IgD-negative memory B cell (primary cell): Measurements from ENCODE around the gene TNFSF12. TPM values are rescaled to one million over a fixed set of nuclear protein-coding genes. Genes with fewer than 3 reads are reported as not detected.

Source experiments
- H3K27ac Mint-ChIP-seq, 3 donors: one replicate each; pipeline ENCODE4 v1.8.0; 2020 to 2022; ENCODE audit warnings: mild to moderate bottlenecking in 3 of 3, mixed read lengths in 3 of 3, moderate library complexity in 1 of 3
- H3K27me3 Mint-ChIP-seq: one replicate; pipeline ENCODE4 v1.8.0; 2021; ENCODE audit warnings: mixed read lengths
- H3K36me3 Mint-ChIP-seq: one replicate; pipeline ENCODE4 v1.8.0; 2020; ENCODE audit warnings: mild to moderate bottlenecking, mixed read lengths
- H3K4me1 Mint-ChIP-seq, 3 donors: one replicate each; pipeline ENCODE4 v1.8.0; 2020 to 2022; ENCODE audit warnings: mixed read lengths in 3 of 3, mild to moderate bottlenecking in 1 of 3
- H3K4me3 Mint-ChIP-seq, 4 donors: one replicate each; pipeline ENCODE4 v1.8.0; 2020 to 2022; ENCODE audit warnings: mild to moderate bottlenecking in 4 of 4, mixed read lengths in 4 of 4, moderate library complexity in 3 of 4
- H3K9me3 Mint-ChIP-seq, 3 donors: one replicate each; pipeline ENCODE4 v1.8.0; 2020 to 2021; ENCODE audit warnings: mixed read lengths in 3 of 3, mild to moderate bottlenecking in 1 of 3
- polyA plus RNA-seq: library from polyadenylated mRNA; unstranded; fragments of 300-500 nt; fragmentation: Illumina TruSeq; gene quantifications from one replicate; pipeline ENCODE4 v1.2.3, GENCODE V29; 2021

The TNFSF12 gene
- polyA plus RNA-seq, 1 donor from 2014 or later: 45.1 TPM

DNA sequence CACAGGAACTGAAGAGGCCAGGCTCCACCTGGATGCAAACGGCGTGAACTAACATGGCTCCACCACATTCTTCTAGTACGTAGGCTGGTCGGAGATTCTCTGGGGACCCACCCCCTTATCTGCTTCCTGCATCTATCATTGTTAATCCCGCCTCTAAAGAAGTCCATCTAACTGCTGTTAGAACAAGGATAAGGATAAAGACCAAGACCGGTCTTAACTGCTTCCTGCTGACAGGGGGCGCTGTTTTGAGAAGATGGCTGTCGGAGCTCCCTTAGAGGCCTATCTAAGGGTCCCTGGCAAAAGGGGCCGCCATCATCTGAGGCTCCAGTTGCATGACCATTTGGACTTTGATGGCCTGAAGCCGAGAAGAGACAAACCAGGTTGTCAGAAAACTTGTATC is 25.8 kb upstream of the TNFSF12 start:
- H3K36me3 Mint-ChIP-seq: peaks cover 2% of the 10 kb centered on the region
- H3K4me3 Mint-ChIP-seq: peak overlapping the region in 2 of 4 donors; percentile 50 to 57
- no peaks in the 10 kb centered on the region for H3K27me3 Mint-ChIP-seq
- no peaks in the 10 kb centered on the region for H3K4me1 Mint-ChIP-seq
- H3K9me3 Mint-ChIP-seq: peaks cover 0 to 5% (median 0%) of the 10 kb centered on the region in 3 donors
- H3K27ac Mint-ChIP-seq: peak overlapping the region in 1 of 3 donors; percentile 53

GRCh38 chr17:7528842-7529241 is 20.0 kb upstream of the TNFSF12 start:
- H3K4me3 Mint-ChIP-seq: no peak overlapping the region
- no peaks in the 10 kb centered on the region for H3K36me3 Mint-ChIP-seq
- peaks cover 0 to 1% (median 0%) of the 10 kb centered on the region in 3 donors for H3K4me1 Mint-ChIP-seq
- H3K27me3 Mint-ChIP-seq: no peaks in the 10 kb centered on the region
- no peak overlapping the region for H3K27ac Mint-ChIP-seq
- peaks cover 0 to 15% (median 4%) of the 10 kb centered on the region in 3 donors for H3K9me3 Mint-ChIP-seq

GRCh38 chr17:7530023-7530900 is 18.6 kb upstream of the TNFSF12 start:
- H3K9me3 Mint-ChIP-seq: peaks cover 0 to 14% (median 4%) of the 10 kb centered on the region in 3 donors
- H3K27me3 Mint-ChIP-seq: peaks cover 4% of the 10 kb centered on the region
- no peak overlapping the region for H3K4me3 Mint-ChIP-seq
- no peaks in the 10 kb centered on the region for H3K36me3 Mint-ChIP-seq
- peaks cover 0 to 1% (median 0%) of the 10 kb centered on the region in 3 donors for H3K4me1 Mint-ChIP-seq
- H3K27ac Mint-ChIP-seq: no peak overlapping the region

- Mint-ChIP-seq H3K27ac (no peak overlapping the region), H3K27me3 (peaks cover 4% of the 10 kb centered on the region), H3K36me3 (no peaks in the 10 kb centered on the region), H3K4me3 (no peak overlapping the region), H3K9me3 (no peaks in the 10 kb centered on the region), H3K4me1 (no peaks in the 10 kb centered on the region)
Measured at GRCh38 chr17:7538050-7538449, 10.8 kb upstream of the TNFSF12 start.

- Mint-ChIP-seq H3K9me3 (no peaks in the 10 kb centered on the region), H3K27me3 (peaks cover 4% of the 10 kb centered on the region)
Measured at GRCh38 chr17:7538891-7539545, 9.8 kb upstream of the TNFSF12 start.

GRCh38 chr17:7541074-7541621 is 7.7 kb upstream of the TNFSF12 start:
- H3K4me3 Mint-ChIP-seq: no peak overlapping the region
- H3K36me3 Mint-ChIP-seq: no peaks in the 10 kb centered on the region
- H3K9me3 Mint-ChIP-seq: no peaks in the 10 kb centered on the region
- H3K27me3 Mint-ChIP-seq: no peaks in the 10 kb centered on the region
- H3K27ac Mint-ChIP-seq: no peak overlapping the region
- peaks cover 0 to 5% (median 0%) of the 10 kb centered on the region in 3 donors for H3K4me1 Mint-ChIP-seq

More at GRCh38 chr17:7538891-7539545, 9.8 kb upstream of the TNFSF12 start:
- Mint-ChIP-seq H3K4me3 (no peak overlapping the region), H3K36me3 (no peaks in the 10 kb centered on the region), H3K27ac (no peak overlapping the region), H3K4me1 (peaks cover 0 to 5% (median 0%) of the 10 kb centered on the region in 3 donors)

GRCh38 chr17:7544911-7545310 is 3.9 kb upstream of the TNFSF12 start:
- Mint-ChIP-seq H3K36me3 (no peaks in the 10 kb centered on the region), H3K27ac (no peak overlapping the region), H3K27me3 (no peaks in the 10 kb centered on the region), H3K4me1 (peaks cover 5 to 13% (median 12%) of the 10 kb centered on the region in 3 donors), H3K9me3 (no peaks in the 10 kb centered on the region), H3K4me3 (no peak overlapping the region)

DNA sequence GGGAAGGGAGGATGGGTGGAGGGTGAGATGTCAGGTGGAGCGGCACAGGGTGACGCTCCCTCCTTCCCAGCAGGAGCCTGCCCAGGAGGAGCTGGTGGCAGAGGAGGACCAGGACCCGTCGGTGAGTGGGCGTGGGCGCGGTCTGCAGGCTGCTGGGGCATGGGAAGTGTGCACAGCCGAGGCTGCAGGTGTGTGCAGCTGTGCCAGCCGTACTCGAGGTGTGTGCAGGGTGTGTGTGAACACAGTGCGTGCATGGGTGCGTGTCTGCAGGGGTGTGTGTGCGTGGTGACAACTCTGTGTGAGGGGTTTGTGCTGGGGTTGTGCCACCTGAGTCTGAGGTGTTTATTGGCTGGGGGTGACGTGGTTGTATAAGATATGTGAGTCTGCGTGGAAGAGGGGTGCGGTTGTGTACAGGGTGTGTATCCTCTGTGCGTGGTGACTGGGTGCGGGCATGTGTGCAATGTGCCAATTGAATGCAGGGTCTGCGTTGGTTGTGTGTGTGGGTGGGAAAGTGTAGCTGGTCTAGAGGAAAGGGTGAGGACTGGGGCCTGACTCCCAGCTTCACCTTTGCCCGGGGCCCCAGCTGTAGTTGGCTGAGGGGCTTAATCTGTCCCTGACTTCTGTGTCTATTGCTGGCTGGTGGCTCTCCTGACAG is 670 bp downstream of the TNFSF12 start:
- Mint-ChIP-seq H3K9me3 (no peaks in the 10 kb centered on the region), H3K36me3 (peaks cover 5% of the 10 kb centered on the region), H3K4me3 (peak overlapping the region; percentile 36 to 85 (median 84)), H3K27me3 (no peaks in the 10 kb centered on the region), H3K4me1 (peaks cover 13 to 39% (median 31%) of the 10 kb centered on the region in 3 donors), H3K27ac (peak overlapping the region in 2 of 3 donors; percentile 8 to 85)

DNA sequence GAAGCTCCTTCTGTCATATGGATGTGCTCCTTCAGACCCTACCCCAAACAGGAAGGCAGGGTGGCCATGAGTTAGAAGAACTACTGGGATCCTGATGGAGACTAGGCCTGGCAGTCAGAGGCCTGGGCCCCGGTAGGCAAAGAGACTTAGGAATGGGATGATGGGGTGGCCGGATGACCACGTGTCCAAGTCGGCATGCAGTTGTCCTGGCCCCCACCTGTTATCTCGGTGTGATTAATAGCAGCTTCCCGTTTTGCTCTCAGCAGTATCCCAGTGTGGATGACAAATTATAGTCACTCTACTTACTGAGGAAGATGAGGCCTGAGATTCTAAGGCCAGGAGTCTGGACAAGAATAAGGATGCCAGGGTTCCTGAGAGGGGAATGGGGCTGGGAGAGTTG is 1.5 kb downstream of the TNFSF12 start:
- no peaks in the 10 kb centered on the region for H3K9me3 Mint-ChIP-seq
- peak overlapping the region in 2 of 3 donors; percentile 8 to 85 for H3K27ac Mint-ChIP-seq
- peaks cover 13 to 41% (median 34%) of the 10 kb centered on the region in 3 donors for H3K4me1 Mint-ChIP-seq
- peaks cover 5% of the 10 kb centered on the region for H3K36me3 Mint-ChIP-seq
- H3K4me3 Mint-ChIP-seq: peak overlapping the region in 1 of 4 donors; percentile 36
- no peaks in the 10 kb centered on the region for H3K27me3 Mint-ChIP-seq

- H3K27ac Mint-ChIP-seq: peak overlapping the region; percentile 78 to 96 (median 95)
- H3K4me3 Mint-ChIP-seq: peak overlapping the region in 3 of 4 donors; percentile 54 to 65 (median 55)
- peaks cover 13 to 44% (median 38%) of the 10 kb centered on the region in 3 donors for H3K4me1 Mint-ChIP-seq
- H3K9me3 Mint-ChIP-seq: no peaks in the 10 kb centered on the region
- peaks cover 6% of the 10 kb centered on the region for H3K36me3 Mint-ChIP-seq
- no peaks in the 10 kb centered on the region for H3K27me3 Mint-ChIP-seq
Measured at GRCh38 chr17:7551396-7551795, 2.5 kb downstream of the TNFSF12 start.

- H3K4me1 Mint-ChIP-seq: peaks cover 13 to 46% (median 38%) of the 10 kb centered on the region in 3 donors
- peak overlapping the region; percentile 43 to 70 (median 50) for H3K4me3 Mint-ChIP-seq
- H3K36me3 Mint-ChIP-seq: peaks cover 10% of the 10 kb centered on the region
- H3K27me3 Mint-ChIP-seq: no peaks in the 10 kb centered on the region
- H3K27ac Mint-ChIP-seq: peak overlapping the region; percentile 60 to 95 (median 67)
- H3K9me3 Mint-ChIP-seq: no peaks in the 10 kb centered on the region
Measured at GRCh38 chr17:7552621-7553051, 3.8 kb downstream of the TNFSF12 start.

DNA sequence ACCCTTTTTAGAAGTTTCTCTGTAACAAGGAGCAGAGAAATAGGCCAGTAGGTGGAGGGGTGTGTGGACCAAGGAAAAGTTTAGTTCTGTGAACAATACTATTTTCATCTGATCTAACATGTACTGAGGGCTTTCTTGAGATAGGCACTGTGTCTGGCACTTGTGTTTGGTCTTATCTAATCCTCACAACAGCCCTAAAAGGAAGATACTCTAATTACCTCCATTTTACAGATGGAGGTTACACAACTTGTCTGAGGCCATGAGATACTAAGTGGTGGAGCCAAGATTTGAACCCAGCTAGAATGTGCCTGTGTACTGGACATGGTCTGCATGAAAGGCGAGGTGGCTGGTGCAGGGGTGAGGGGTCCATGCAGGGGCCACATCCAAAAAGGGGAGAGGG is 4.5 kb downstream of the TNFSF12 start:
- peaks cover 18 to 48% (median 36%) of the 10 kb centered on the region in 3 donors for H3K4me1 Mint-ChIP-seq
- H3K36me3 Mint-ChIP-seq: peaks cover 10% of the 10 kb centered on the region
- no peaks in the 10 kb centered on the region for H3K27me3 Mint-ChIP-seq
- no peaks in the 10 kb centered on the region for H3K9me3 Mint-ChIP-seq
- peak overlapping the region; percentile 24 to 95 (median 67) for H3K27ac Mint-ChIP-seq
- H3K4me3 Mint-ChIP-seq: peak overlapping the region in 3 of 4 donors; percentile 36 to 70 (median 53)

DNA sequence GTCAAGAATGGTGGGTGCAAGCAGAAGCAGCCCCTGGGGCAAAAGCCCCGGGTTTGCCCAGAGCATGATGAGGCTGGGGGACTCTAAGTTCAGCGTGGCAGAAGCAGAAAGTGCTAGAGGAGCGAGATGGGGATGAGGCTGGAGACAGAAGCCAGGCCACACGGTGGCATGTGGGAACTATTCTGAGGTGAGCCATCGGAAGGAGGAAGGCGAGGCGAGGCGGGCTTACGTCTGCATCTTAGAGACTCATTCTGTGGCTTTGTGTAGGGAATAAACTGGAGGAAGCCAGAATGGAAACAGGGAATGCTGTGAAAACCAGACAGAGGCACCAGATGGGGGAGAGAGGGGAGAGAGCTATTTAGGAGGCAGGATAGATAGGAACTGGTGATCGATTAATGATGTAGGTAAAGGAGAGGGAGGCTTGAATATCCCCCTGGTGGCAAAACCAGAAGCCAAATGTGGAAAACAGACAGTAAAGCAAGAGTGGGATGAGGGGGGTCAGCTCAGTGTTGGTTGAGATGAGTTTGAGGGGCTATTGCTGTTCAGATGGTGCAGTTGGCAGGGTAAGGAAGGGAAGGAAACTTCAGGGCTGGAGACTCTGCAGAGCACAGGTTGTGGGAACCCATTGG is 6.6 kb downstream of the TNFSF12 start:
- peak overlapping the region in 2 of 3 donors; percentile 38 to 87 for H3K27ac Mint-ChIP-seq
- no peaks in the 10 kb centered on the region for H3K27me3 Mint-ChIP-seq
- H3K4me3 Mint-ChIP-seq: peak overlapping the region in 2 of 4 donors; percentile 34 to 45
- peaks cover 10% of the 10 kb centered on the region for H3K36me3 Mint-ChIP-seq
- peaks cover 29 to 51% (median 40%) of the 10 kb centered on the region in 3 donors for H3K4me1 Mint-ChIP-seq
- no peaks in the 10 kb centered on the region for H3K9me3 Mint-ChIP-seq

DNA sequence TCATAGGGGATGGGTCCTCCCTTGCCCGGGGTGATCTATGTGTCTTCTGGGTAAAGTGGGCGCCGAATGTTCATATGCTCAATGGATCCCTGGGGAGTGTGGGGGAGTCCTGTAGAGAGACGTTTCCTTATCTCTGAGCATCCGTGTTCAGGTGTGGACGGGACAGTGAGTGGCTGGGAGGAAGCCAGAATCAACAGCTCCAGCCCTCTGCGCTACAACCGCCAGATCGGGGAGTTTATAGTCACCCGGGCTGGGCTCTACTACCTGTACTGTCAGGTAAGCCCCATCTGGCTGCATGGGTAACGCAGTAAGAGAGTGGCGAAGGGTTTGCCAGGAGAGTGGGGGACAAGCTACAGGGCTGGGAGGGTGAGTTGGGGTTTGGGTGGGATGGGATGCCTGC is 7.8 kb downstream of the TNFSF12 start:
- H3K36me3 Mint-ChIP-seq: peaks cover 8% of the 10 kb centered on the region
- H3K4me1 Mint-ChIP-seq: peaks cover 31 to 52% (median 43%) of the 10 kb centered on the region in 3 donors
- peak overlapping the region; percentile 21 to 55 (median 43) for H3K4me3 Mint-ChIP-seq
- H3K9me3 Mint-ChIP-seq: no peaks in the 10 kb centered on the region
- peak overlapping the region in 2 of 3 donors; percentile 1 to 87 for H3K27ac Mint-ChIP-seq
- no peaks in the 10 kb centered on the region for H3K27me3 Mint-ChIP-seq
